GM21529 (cell line): ENCODE data around the gene FBXL15.
"Not testable (repeated sequence)": the region's sequence is repeated elsewhere in the genome, so short reads cannot be mapped to it uniquely, and the experiment has no call there.

Experiments
- ATAC-seq: cut with Tn5 transposase; IDR thresholded peaks from one replicate; pipeline ENCODE4 v1.9.1; 2021; ENCODE audit not compliant: unreplicated experiment

The FBXL15 gene

GRCh38 chr10:102452672-102453340 is 32.2 kb downstream of the FBXL15 start:
- no peak for ATAC-seq

DNA sequence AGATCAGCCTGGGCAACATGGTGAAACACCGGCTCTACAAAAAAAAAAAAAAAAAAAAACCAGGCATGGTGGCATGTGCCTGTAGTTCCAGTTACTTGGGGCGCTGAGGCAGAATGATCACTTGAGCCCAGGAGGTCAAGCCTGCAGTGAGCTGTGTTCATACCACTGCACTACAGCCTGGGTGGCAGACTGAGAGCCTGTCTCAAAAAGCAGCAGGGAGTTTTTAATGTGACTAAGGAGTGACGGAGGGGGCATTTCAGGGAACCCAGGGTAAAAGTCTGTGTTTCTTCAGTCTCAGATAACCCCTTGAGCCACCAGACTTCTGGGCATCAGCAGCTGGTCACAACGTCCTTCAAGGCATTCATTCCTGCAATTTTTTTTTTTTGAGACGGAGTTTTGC is 32.9 kb downstream of the FBXL15 start:
- ATAC-seq = no peak

GRCh38 chr10:102454662-102455487 is 34.2 kb downstream of the FBXL15 start:
- not testable (repeated sequence) for ATAC-seq

- ATAC-seq = no peak
Measured at GRCh38 chr10:102455893-102456471, 35.3 kb downstream of the FBXL15 start.

DNA sequence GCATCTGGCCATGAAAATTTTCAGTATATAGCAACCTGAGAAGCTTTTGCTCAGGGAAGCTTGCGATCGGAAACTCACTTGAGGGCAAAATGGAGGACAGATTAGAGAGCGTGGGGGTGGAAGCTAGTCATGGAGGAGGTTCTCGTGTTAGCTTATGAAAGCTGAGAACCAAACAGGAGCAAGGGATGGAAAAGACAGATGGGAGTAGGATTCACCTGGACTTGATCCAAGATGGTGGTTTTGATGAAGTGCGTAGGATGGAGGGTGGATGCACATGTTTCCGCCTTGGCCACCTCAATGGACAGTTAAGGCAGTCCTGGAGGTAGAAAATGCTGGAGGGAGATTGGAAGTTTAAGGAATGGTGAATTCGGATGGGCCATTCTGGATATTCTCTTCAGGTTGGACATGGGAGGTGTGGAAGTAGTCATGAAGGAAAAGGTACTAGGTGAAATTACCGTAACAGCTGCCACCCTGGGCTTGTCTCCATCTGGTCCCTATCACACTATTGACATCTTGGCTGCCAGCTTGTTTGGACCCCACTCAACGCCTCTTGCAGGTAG is 37.0 kb downstream of the FBXL15 start:
- no peak for ATAC-seq

- no peak for ATAC-seq
Measured at GRCh38 chr10:102458656-102459055, 38.0 kb downstream of the FBXL15 start.

DNA sequence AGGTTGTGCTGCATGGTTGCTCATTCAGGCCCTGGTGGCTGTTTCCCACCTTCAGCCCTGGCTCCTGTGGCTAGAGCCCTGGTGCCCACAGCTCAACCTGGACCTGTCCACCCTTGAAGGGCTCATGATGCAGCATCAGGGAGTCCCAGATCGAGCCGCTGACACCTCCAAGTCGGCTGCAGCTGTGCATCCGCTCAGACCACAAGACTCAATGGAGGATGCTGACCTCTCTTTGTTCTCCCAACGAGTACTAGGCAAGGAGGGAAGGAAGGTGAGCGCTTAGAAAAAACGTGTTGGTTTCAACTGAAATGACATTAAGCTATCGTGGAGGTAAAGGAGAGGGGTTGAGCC is 40.2 kb downstream of the FBXL15 start:
- ATAC-seq = peak; percentile 36

- ATAC-seq = peak; percentile 87
Measured at GRCh38 chr10:102461187-102462054, 40.8 kb downstream of the FBXL15 start.

- ATAC-seq = no peak
Measured at GRCh38 chr10:102462512-102463054, 41.9 kb downstream of the FBXL15 start.

GRCh38 chr10:102463983-102464382 is 43.3 kb downstream of the FBXL15 start:
- ATAC-seq = no peak

- no peak for ATAC-seq
Measured at GRCh38 chr10:102465466-102465865, 44.8 kb downstream of the FBXL15 start.

GRCh38 chr10:102467318-102467717 is 46.7 kb downstream of the FBXL15 start:
- no peak for ATAC-seq

DNA sequence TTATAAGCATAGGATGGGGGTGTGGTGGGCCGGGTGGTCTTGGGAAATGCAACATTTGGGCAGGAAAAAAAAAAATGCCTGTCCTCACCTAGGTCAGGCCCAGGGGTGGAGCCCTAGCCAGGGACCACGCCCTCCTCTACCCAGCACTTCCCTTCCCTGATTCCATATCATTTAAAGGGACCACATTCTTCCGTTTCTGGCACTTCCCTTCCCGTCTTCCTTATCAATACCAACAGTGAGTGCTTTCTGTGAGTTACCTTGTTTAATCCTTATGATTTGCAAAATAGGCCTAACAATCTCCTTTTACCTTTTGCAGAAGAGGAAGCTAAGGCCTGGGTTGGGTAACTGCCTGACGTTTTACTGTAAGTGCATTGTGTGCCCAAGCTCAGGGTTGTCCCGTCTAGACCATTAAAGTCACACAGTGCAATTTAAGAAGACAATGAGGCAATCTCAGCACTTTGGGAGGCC is 47.4 kb downstream of the FBXL15 start:
- ATAC-seq = no peak

DNA sequence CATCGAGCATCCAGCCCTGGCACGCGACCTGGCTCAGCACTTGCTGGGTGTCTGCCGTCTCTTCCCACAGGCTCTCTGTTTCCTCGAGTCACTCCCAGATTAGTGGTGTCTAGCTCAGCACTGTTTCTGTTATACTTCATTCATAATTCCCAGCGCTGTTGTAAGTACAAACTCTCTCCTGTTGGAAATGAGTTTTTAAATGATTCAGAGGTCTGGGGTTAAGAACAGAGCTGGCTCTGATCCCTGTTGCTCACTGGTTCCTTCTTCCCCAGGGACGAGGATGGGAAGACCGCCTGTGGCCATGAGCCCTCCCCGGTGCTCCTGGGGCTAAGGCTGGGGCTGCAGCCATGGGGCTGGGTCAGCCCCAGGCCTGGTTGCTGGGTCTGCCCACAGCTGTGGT is 48.0 kb downstream of the FBXL15 start:
- no peak for ATAC-seq

DNA sequence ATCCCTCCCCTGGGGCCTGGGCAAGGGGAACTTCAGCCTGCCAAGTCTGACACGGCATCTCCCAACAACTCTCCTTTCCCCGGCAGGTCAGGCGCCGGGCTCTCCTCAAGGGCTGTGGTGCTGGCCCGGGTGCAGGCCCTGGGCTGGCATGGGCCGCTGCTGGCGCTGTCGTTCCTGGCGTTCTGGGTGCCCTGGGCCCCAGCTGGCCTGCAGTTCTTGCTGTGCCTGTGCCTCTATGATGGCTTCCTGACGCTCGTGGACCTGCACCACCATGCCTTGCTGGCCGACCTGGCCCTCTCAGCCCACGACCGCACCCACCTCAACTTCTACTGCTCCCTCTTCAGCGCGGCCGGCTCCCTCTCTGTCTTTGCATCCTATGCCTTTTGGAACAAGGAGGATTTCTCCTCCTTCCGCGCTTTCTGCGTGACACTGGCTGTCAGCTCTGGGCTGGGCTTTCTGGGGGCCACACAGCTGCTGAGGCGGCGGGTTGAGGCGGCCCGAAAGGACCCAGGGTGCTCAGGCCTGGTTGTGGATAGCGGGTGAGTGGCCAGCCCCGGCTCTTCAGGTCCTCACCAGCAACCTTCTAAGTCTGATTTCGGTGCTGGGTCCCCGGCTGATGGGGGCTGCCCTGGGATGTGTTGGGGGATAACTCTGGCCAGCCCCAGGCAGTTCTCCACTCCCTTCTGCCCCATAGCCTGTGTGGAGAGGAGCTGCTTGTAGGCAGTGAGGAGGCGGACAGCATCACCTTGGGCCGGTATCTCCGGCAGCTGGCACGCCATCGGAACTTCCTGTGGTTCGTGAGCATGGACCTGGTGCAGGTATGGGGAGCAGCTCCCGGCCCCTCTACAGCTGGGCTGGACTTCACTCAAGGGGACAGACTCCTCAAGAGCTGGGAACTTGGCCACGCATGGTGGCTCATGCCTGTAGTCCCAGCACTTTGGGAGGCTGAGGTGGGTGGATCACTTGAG is 50.2 kb downstream of the FBXL15 start:
- ATAC-seq = no peak
